GM21447 (cell line): ENCODE measurements around the gene DHFR2.
"Not testable (repeated sequence)": the region's sequence is repeated elsewhere in the genome, so short reads cannot be mapped to it uniquely, and the experiment has no call there.

ENCODE experiments used
- ATAC-seq: cut with Tn5 transposase; IDR thresholded peaks from one replicate; pipeline ENCODE4 v1.9.1; 2021; ENCODE audit not compliant: unreplicated experiment

DHFR2 gene

GRCh38 chr3:94062513-94063404 is at the start of gene DHFR2, which contains the start of gene NSUN3:
Gene DHFR2 (minus strand): TSS chr3:94062916. CDS start chr3:94061511, 1,405 bp downstream.
Gene NSUN3 (plus strand): TSS chr3:94063061. CDS start chr3:94063127, 66 bp downstream.
- peak; percentile 95 for ATAC-seq

GRCh38 chr3:94110854-94111253 is 48.1 kb upstream of the DHFR2 start:
- ATAC-seq: no peak

GRCh38 chr3:94110232-94110631 is 47.5 kb upstream of the DHFR2 start:
- not testable (repeated sequence) for ATAC-seq

GRCh38 chr3:94106268-94106667 is 43.6 kb upstream of the DHFR2 start:
- no peak for ATAC-seq

- ATAC-seq: no peak
Measured at GRCh38 chr3:94101860-94102259, 39.1 kb upstream of the DHFR2 start.

- no peak for ATAC-seq
Measured at GRCh38 chr3:94099311-94099710, 36.6 kb upstream of the DHFR2 start.

GRCh38 chr3:94098452-94098851 is 35.7 kb upstream of the DHFR2 start:
- ATAC-seq: no peak

GRCh38 chr3:94095111-94095510 is 32.4 kb upstream of the DHFR2 start:
- no peak for ATAC-seq

- no peak for ATAC-seq
Measured at GRCh38 chr3:94093151-94093550, 30.4 kb upstream of the DHFR2 start.

- ATAC-seq: no peak
Measured at GRCh38 chr3:94092086-94092485, 29.4 kb upstream of the DHFR2 start.

GRCh38 chr3:94089126-94089525 is 26.4 kb upstream of the DHFR2 start:
- no peak for ATAC-seq

GRCh38 chr3:94083261-94083660 is 20.5 kb upstream of the DHFR2 start:
- no peak for ATAC-seq

- ATAC-seq: no peak
Measured at GRCh38 chr3:94082391-94082937, 19.7 kb upstream of the DHFR2 start.

- ATAC-seq: no peak
Measured at GRCh38 chr3:94081884-94082283, 19.2 kb upstream of the DHFR2 start.

- ATAC-seq: not testable (repeated sequence)
Measured at GRCh38 chr3:94080552-94080951, 17.8 kb upstream of the DHFR2 start.

GRCh38 chr3:94076055-94076454 is 13.3 kb upstream of the DHFR2 start:
- no peak for ATAC-seq

- ATAC-seq: peak; percentile 78
Measured at GRCh38 chr3:94071713-94072284, 9.1 kb upstream of the DHFR2 start.

GRCh38 chr3:94070341-94070911 is 7.7 kb upstream of the DHFR2 start:
- peak; percentile 51 for ATAC-seq

GRCh38 chr3:94069194-94069813 is 6.6 kb upstream of the DHFR2 start:
- no peak for ATAC-seq

- no peak for ATAC-seq
Measured at GRCh38 chr3:94066506-94067500, 4.1 kb upstream of the DHFR2 start.
